ENCODE data around the gene HCFC2.

Gene HCFC2

DNA sequence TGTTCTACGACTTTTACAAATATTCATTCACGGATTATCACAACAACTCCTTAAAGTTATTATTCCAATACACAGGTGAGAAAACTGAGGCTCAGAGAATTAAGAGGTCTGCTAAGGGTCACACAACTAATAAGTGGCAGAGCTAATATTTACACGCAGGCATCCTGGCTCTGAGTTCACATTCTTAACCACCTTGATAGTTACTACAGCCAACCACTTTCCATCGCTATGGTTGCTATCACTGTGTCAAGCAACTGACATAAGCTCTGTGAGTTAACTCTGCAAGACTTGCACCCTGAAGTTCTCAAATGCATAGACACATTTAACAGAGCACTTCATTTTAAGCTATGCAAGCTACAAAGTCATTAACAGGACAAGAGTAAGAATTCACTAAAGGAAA, 18.0 kb upstream of the HCFC2 start:
- no peak overlapping the region for H3K4me3 ChIP-seq (ENCODE audit: low read length)
- H3K36me3 ChIP-seq (ENCODE audit: control insufficient read depth, insufficient read depth, low read length): no peaks in the 10 kb centered on the region
- H3K4me1 ChIP-seq (ENCODE audit: control insufficient read depth, insufficient read depth, low read length): no peaks in the 10 kb centered on the region
- H3K9me3 ChIP-seq (ENCODE audit: control insufficient read depth, low read length): no peaks in the 10 kb centered on the region
- no peak overlapping the region for H3K9ac ChIP-seq (ENCODE audit: low read length)
- H3K27me3 ChIP-seq (ENCODE audit: control insufficient read depth, insufficient read depth, low read length): peaks cover 17% of the 10 kb centered on the region

DNA sequence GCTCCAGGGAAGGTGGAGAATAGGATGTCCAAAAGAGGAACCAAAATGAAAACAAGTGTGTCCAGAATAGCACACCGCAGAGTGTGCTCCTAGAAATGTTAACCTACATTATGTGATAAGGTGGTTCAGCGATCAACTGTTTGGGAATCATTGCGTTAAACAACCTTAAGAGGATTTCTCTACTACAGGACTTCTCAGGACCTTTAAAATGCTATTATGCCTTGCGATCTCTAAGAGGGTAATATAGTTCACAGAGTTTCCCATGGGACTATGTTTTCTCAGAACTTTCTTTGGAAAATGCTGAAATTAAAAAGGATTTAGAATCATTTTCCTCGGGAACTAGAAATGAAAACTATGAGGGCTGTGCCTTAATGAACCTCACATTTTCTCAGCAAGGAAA, 16.2 kb upstream of the HCFC2 start:
- no peak overlapping the region for H3K9ac ChIP-seq (ENCODE audit: low read length)
- no peaks in the 10 kb centered on the region for H3K4me1 ChIP-seq (ENCODE audit: control insufficient read depth, insufficient read depth, low read length)
- no peak overlapping the region for H3K4me3 ChIP-seq (ENCODE audit: low read length)
- peaks cover 17% of the 10 kb centered on the region for H3K27me3 ChIP-seq (ENCODE audit: control insufficient read depth, insufficient read depth, low read length)
- H3K9me3 ChIP-seq (ENCODE audit: control insufficient read depth, low read length): no peaks in the 10 kb centered on the region
- H3K36me3 ChIP-seq (ENCODE audit: control insufficient read depth, insufficient read depth, low read length): no peaks in the 10 kb centered on the region

DNA sequence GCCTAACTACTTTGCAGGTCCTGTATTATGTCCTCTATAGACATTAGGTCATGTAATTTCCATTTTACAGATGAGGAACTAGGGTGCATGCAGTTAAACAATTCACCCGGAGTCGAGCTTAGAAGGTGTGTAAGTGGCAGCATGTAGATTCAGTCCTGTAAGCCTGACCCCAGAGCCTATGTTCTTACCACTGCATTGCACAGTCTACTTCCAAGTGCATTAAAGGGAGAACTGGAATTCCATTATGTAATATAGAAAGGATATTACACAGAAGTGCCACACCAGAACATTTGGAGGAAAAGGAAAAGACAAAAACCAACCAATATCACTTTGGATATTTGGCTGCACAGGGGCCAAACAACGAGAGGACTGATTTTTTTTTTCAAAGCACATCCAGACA, 15.5 kb upstream of the HCFC2 start:
- Histone ChIP-seq H3K4me1 (ENCODE audit: control insufficient read depth, insufficient read depth, low read length) (no peaks in the 10 kb centered on the region), H3K27me3 (ENCODE audit: control insufficient read depth, insufficient read depth, low read length) (peaks cover 17% of the 10 kb centered on the region), H3K9ac (ENCODE audit: low read length) (no peak overlapping the region), H3K9me3 (ENCODE audit: control insufficient read depth, low read length) (no peaks in the 10 kb centered on the region), H3K36me3 (ENCODE audit: control insufficient read depth, insufficient read depth, low read length) (no peaks in the 10 kb centered on the region), H3K4me3 (ENCODE audit: low read length) (no peak overlapping the region)

DNA sequence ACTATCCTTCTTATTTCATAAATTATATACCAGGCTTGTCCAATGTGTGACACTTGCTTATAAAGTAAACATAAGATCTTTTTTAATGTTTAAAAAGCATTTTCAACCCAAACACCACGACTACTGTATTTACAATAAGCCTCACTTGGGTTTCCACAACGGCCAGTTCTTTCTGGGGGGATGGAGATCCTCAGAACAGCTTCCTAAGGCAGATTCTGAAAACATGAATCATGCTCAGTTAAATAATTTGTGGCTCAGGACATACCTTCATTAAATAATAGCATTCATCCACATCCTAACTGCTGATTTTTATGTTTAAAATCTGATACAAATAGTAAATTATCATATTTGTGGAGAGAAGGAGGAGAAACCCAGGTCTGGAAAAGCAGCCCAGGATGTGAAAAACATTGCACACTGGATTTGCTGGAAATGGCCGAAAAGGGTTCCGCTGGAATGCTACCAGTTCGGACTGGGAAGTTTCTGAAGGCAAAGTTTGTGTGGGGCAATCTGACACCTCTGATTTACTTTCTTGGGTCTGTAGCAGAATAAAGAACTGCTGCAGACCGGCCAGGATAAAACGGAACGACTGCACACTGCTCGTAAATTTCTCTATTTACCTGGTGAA, 14.9 kb upstream of the HCFC2 start:
- no peak overlapping the region for H3K4me3 ChIP-seq (ENCODE audit: low read length)
- peak overlapping the region; percentile 45 for H3K9ac ChIP-seq (ENCODE audit: low read length)
- no peaks in the 10 kb centered on the region for H3K36me3 ChIP-seq (ENCODE audit: control insufficient read depth, insufficient read depth, low read length)
- H3K9me3 ChIP-seq (ENCODE audit: control insufficient read depth, low read length): no peaks in the 10 kb centered on the region
- H3K4me1 ChIP-seq (ENCODE audit: control insufficient read depth, insufficient read depth, low read length): no peaks in the 10 kb centered on the region
- H3K27me3 ChIP-seq (ENCODE audit: control insufficient read depth, insufficient read depth, low read length): peaks cover 17% of the 10 kb centered on the region

DNA sequence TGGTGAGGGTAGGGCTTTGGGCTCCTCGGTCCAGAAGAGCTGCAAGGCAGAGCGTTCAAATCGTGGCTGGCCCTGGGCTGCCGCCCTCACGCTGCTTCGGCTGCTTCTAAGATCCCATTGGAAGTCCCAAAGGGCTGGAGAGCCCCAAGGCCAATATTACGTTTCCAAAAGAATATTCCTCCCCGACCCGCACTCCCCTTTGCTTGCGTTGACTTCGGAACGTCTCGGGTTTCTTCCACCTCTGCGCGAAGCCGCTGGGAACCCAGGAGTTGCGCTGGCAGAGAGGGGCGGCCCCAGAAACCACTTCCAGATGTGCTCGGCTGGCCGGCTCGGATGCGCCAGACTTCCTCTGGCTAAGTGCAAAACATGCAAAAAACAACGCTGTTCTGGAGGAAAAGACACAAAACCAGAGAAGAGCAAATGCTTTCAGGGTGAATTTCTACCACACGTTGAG, 14.4 kb upstream of the HCFC2 start, which contains the start of gene GLT8D2:
Gene GLT8D2, minus strand, starts transcription at position 285 of the 454 bp plus-strand sequence. CDS start 30,539 bp downstream, outside the sequence.
- Histone ChIP-seq H3K36me3 (ENCODE audit: control insufficient read depth, insufficient read depth, low read length) (no peaks in the 10 kb centered on the region), H3K4me1 (ENCODE audit: control insufficient read depth, insufficient read depth, low read length) (no peaks in the 10 kb centered on the region), H3K4me3 (ENCODE audit: low read length) (no peak within 1 kb of the TSS), H3K9me3 (ENCODE audit: control insufficient read depth, low read length) (no peaks in the 10 kb centered on the region), H3K9ac (ENCODE audit: low read length) (peak within 1 kb of the TSS; percentile 45), H3K27me3 (ENCODE audit: control insufficient read depth, insufficient read depth, low read length) (peaks cover 20% of the 10 kb centered on the region)

DNA sequence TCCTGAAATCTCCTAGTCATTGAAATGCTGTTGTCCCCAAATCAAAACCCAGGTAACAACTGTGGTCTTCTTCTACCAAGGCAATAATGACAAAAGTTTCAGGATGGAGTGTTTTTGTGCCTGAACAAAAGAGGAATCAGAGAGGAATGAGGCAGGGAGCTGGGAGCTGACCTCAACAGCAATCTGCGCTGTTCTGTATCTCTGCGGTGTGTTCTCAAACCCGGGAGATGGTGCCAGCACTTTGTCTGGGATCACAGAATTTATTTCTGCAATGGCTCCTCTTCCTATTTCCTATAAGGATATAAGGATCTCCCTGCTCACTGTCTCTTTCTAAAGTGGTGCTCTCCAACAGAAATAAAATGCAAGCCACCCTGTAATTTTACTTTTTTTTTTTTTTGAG, 13.9 kb upstream of the HCFC2 start:
- Histone ChIP-seq H3K9ac (ENCODE audit: low read length) (no peak overlapping the region), H3K4me3 (ENCODE audit: low read length) (no peak overlapping the region), H3K9me3 (ENCODE audit: control insufficient read depth, low read length) (no peaks in the 10 kb centered on the region), H3K36me3 (ENCODE audit: control insufficient read depth, insufficient read depth, low read length) (no peaks in the 10 kb centered on the region), H3K4me1 (ENCODE audit: control insufficient read depth, insufficient read depth, low read length) (no peaks in the 10 kb centered on the region), H3K27me3 (ENCODE audit: control insufficient read depth, insufficient read depth, low read length) (peaks cover 22% of the 10 kb centered on the region)

DNA sequence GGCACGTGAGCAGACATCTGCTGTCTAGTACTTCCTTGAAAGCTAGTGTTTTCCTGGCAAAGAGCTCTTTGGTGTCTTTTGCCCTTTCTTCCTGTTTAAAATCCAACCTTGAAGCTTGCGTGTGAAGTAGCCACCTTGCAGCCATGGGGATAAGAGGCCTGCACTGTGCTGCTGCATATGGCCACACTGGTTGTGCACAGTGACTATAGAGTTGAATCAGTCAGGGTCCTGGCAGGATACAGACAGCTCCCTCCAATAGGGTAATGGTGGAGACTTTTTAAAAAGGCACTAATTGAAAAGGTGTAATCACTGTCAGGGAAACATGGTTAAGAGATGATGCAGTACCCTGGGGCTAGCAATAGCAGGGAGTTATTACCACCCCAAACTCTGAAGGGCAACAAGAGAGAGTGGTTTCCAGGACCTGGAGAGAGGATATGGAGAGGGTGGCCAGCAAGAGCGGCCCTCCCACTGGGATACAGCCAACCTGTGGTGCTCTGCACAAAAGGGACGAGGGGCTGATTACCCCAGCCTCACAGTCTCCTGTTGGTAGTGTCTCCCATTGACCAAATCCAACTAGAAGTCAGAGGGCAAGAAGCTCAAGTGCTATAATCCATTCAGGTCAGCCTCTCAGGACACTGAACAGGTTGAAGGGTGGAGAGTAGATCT, 9.5 kb upstream of the HCFC2 start:
- Histone ChIP-seq H3K9me3 (ENCODE audit: control insufficient read depth, low read length) (no peaks in the 10 kb centered on the region), H3K9ac (ENCODE audit: low read length) (no peak overlapping the region), H3K36me3 (ENCODE audit: control insufficient read depth, insufficient read depth, low read length) (no peaks in the 10 kb centered on the region), H3K4me3 (ENCODE audit: low read length) (no peak overlapping the region), H3K27me3 (ENCODE audit: control insufficient read depth, insufficient read depth, low read length) (peaks cover 15% of the 10 kb centered on the region), H3K4me1 (ENCODE audit: control insufficient read depth, insufficient read depth, low read length) (no peaks in the 10 kb centered on the region)

DNA sequence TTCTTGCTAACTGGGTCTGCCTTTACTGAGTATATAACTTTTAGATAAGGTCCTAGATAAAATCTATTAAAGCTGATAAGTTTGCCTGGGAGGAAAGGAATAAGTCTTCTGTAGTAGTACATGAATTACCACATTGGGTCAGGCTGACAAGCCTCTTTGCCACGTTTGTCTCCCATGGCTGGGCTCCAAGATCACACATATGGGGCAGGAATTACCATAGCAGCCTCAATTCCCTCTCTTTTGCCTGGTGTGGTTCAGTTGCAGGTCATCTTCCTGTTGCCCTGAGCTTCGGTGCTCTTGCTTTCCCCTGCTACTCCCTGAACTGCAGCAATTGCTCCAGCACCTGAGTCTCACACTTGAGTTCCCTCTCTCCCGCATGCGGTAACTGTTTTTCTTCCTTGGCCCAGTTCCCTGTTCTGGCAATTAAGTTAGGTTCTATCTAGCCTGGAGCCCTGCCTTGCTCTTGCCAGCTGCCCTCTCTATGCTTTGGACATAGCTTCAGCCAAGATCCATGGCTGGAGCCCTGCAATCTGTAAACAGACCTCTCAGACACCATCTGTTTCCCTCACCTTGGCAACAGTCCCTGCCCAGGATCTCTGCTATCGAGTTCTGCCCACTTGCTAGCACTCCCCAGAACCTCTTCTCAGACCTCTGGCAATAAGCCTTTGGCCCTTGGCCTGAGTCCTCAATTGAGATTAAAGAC, 8.5 kb upstream of the HCFC2 start:
- no peaks in the 10 kb centered on the region for H3K36me3 ChIP-seq (ENCODE audit: control insufficient read depth, insufficient read depth, low read length)
- no peaks in the 10 kb centered on the region for H3K4me1 ChIP-seq (ENCODE audit: control insufficient read depth, insufficient read depth, low read length)
- H3K27me3 ChIP-seq (ENCODE audit: control insufficient read depth, insufficient read depth, low read length): peaks cover 6% of the 10 kb centered on the region
- H3K9me3 ChIP-seq (ENCODE audit: control insufficient read depth, low read length): no peaks in the 10 kb centered on the region
- no peak overlapping the region for H3K9ac ChIP-seq (ENCODE audit: low read length)
- no peak overlapping the region for H3K4me3 ChIP-seq (ENCODE audit: low read length)

DNA sequence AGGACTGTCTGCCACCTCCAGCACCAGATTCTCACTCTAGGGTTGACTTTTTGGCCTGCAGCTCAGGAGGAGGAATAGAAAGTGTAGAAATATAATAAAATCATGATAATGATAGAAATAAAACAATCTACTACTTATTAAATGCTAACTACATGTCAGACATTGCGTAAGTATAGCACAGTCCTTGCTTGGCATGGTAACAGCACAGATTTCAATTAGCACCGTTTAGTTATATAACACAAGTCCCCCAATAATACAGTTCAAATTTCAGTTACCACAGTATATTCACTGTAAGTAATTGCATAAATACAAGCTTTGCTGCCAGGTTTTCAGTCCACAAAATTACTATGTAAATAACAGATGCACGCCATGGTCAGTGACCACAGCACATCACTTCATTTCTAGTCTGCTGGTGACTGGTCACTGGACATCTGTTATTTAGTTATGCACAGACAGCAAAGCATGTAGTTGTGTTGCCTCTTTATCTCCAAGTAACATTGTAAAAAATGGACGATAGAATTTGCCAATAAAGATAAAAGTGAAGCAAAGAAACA, 7.8 kb upstream of the HCFC2 start:
- H3K4me1 ChIP-seq (ENCODE audit: control insufficient read depth, insufficient read depth, low read length): no peaks in the 10 kb centered on the region
- no peak overlapping the region for H3K4me3 ChIP-seq (ENCODE audit: low read length)
- H3K27me3 ChIP-seq (ENCODE audit: control insufficient read depth, insufficient read depth, low read length): peaks cover 6% of the 10 kb centered on the region
- H3K36me3 ChIP-seq (ENCODE audit: control insufficient read depth, insufficient read depth, low read length): no peaks in the 10 kb centered on the region
- H3K9me3 ChIP-seq (ENCODE audit: control insufficient read depth, low read length): no peaks in the 10 kb centered on the region
- no peak overlapping the region for H3K9ac ChIP-seq (ENCODE audit: low read length)

DNA sequence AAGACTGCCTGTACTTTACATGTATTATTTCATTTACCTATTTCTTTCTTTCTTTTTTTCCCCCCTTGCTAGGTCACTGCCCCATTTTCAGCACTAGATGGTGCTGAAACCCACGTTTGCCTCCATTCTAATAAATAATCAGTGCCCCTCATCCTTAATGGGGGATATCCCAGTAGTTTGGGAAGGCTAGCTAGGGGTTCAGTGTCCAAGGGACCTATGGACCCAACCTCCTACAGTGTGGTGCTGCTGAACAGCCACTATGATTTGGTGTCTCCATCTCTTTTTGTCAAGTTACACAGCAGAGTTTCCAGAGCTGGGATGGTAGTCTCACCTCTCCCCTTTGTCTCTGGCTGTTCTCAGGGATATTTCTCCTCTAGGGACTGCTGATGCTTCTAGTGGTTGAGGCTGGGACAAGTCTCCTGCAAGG, 6.5 kb upstream of the HCFC2 start:
- H3K4me1 ChIP-seq (ENCODE audit: control insufficient read depth, insufficient read depth, low read length): no peaks in the 10 kb centered on the region
- no peaks in the 10 kb centered on the region for H3K9me3 ChIP-seq (ENCODE audit: control insufficient read depth, low read length)
- H3K4me3 ChIP-seq (ENCODE audit: low read length): no peak overlapping the region
- no peak overlapping the region for H3K9ac ChIP-seq (ENCODE audit: low read length)
- no peaks in the 10 kb centered on the region for H3K36me3 ChIP-seq (ENCODE audit: control insufficient read depth, insufficient read depth, low read length)
- peaks cover 6% of the 10 kb centered on the region for H3K27me3 ChIP-seq (ENCODE audit: control insufficient read depth, insufficient read depth, low read length)

DNA sequence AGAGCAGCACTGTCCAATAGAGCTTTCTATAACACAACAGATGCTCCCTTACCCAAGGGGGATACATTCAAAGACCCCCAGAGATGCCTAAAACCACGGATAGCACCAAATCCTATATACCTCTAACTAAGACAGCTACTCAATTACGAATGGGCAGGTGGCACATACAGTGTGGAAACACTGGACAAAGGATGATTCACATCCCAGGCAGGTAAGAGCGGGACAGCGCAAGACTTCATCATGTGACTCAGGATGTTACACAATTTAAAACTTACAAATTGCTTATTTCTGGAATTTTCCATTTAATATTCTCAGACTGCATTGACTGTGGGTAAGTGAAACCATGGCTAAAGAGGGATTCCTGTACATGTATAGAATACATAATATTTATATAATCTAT, 5.5 kb upstream of the HCFC2 start:
- Histone ChIP-seq H3K4me3 (ENCODE audit: low read length) (no peak overlapping the region), H3K36me3 (ENCODE audit: control insufficient read depth, insufficient read depth, low read length) (no peaks in the 10 kb centered on the region), H3K9ac (ENCODE audit: low read length) (no peak overlapping the region), H3K27me3 (ENCODE audit: control insufficient read depth, insufficient read depth, low read length) (peaks cover 6% of the 10 kb centered on the region), H3K4me1 (ENCODE audit: control insufficient read depth, insufficient read depth, low read length) (peaks cover 6% of the 10 kb centered on the region), H3K9me3 (ENCODE audit: control insufficient read depth, low read length) (no peaks in the 10 kb centered on the region)

DNA sequence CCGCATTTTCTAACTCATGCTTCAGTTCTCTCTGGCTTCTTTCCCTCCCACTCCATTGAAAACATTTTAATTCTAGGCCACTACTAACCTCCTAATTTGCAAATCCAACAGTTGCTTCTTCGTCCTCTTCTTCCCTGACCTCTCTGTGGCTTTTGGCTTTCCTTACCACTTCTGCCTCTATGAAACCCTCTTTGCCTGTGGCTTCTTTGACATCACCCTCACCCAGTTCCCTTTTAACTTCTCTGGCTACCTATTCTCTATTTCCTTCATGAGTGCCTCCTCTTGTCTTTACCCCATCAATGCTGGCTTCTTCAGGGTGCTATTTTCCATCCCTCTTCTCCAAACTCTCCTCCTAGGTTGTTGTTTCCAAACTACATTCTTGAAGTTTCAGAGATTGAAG, 4.4 kb upstream of the HCFC2 start:
- H3K36me3 ChIP-seq (ENCODE audit: control insufficient read depth, insufficient read depth, low read length): no peaks in the 10 kb centered on the region
- H3K4me3 ChIP-seq (ENCODE audit: low read length): no peak overlapping the region
- H3K27me3 ChIP-seq (ENCODE audit: control insufficient read depth, insufficient read depth, low read length): peaks cover 2% of the 10 kb centered on the region
- no peak overlapping the region for H3K9ac ChIP-seq (ENCODE audit: low read length)
- H3K4me1 ChIP-seq (ENCODE audit: control insufficient read depth, insufficient read depth, low read length): peaks cover 6% of the 10 kb centered on the region
- H3K9me3 ChIP-seq (ENCODE audit: control insufficient read depth, low read length): no peaks in the 10 kb centered on the region
